Activated CD8-positive, alpha-beta T cell treated with anti-CD3 and anti-CD28 coated beads for 36 hours (primary cell): ENCODE results near the gene ZBTB11. TPM values are rescaled to one million over a fixed set of nuclear protein-coding genes. Genes with fewer than 3 reads are reported as not detected.

Experiments
- ATAC-seq: fragments of 200-7000 bp; cut with Tn5 transposase; one replicate; pipeline ENCODE4 v1.10.0; 2021; ENCODE audit warnings: mild to moderate bottlenecking, moderate library complexity
- CTCF ChIA-PET: fragments of 350-600 bp; sonication (Branson Sonifier 250); formaldehyde crosslinking; loops from one replicate; lab custom pipeline; 2021; ENCODE audit warnings: antibody characterized with exemption; lab: Charles Lee
- POLR2A ChIA-PET: fragments of 350-600 bp; sonication (Branson Sonifier 250); formaldehyde crosslinking; loops from one replicate; lab custom pipeline; 2021; ENCODE audit warnings: antibody characterized with exemption; lab: Charles Lee
- DNase-seq: peaks from one replicate; pipeline ENCODE4 v3.0.0-alpha.2; 2020
- H3K27ac Mint-ChIP-seq: one replicate; pipeline ENCODE4 v1.8.0; 2021; ENCODE audit warnings: mild to moderate bottlenecking, mixed read lengths
- H3K27me3 Mint-ChIP-seq: one replicate; pipeline ENCODE4 v1.8.0; 2021; ENCODE audit warnings: mixed read lengths
- H3K36me3 Mint-ChIP-seq: one replicate; pipeline ENCODE4 v1.8.0; 2021; ENCODE audit warnings: low read depth, mixed read lengths
- H3K4me1 Mint-ChIP-seq: one replicate; pipeline ENCODE4 v1.8.0; 2021; ENCODE audit warnings: low read depth, mixed read lengths
- H3K4me3 Mint-ChIP-seq: one replicate; pipeline ENCODE4 v1.8.0; 2021; ENCODE audit warnings: mild to moderate bottlenecking, moderate library complexity, mixed read lengths
- H3K9me3 Mint-ChIP-seq: one replicate; pipeline ENCODE4 v1.8.0; 2021; ENCODE audit warnings: mixed read lengths
- CTCF ChIP-seq: fragments of 200-600 bp; IDR thresholded peaks from one replicate; pipeline ENCODE4 v1.8.0; 2022; ENCODE audit warnings: antibody characterized with exemption, mild to moderate bottlenecking
- intact Hi-C: fragments of 100-400 bp; cut with micrococcal nuclease; formaldehyde crosslinking; loops from one replicate; pipeline ENCODE4 v1.10.0; 2022
- total RNA-seq, 2 experiments: library from RNA; stranded (reverse); gene quantifications; one replicate each; pipeline ENCODE4 v1.2.3, GENCODE V29; 2021

Gene ZBTB11
- total RNA-seq, 2 experiments from 2014 or later, result 28.5 to 29.6 TPM

GRCh38 chr3:101674518-101674917 lies 2.4 kb downstream of the ZBTB11 start:
- ChIA-PET CTCF (interaction anchor here (1.3 kb wide), 1 partner anchor 11 kb away, joined by 4 read pairs; no protein-coding TSS in a partner anchor), POLR2A (interaction anchor here (0.6 to 1.2 kb wide), 3 partner anchors 11 to 154 kb away, joined by 3 to 4 read pairs (median 3); partner anchors contain the start of genes PCNP and RPL24)
- H3K4me3 Mint-ChIP-seq, result peak overlapping the region; percentile 92
- peaks cover 45% of the 10 kb centered on the region for H3K36me3 Mint-ChIP-seq
- no peaks in the 10 kb centered on the region for H3K9me3 Mint-ChIP-seq
- no peak overlapping the region for H3K27ac Mint-ChIP-seq
- TF ChIP-seq CTCF, result no peak
- H3K27me3 Mint-ChIP-seq, result no peaks in the 10 kb centered on the region
- ATAC-seq (no peak), DNase-seq (no peak)
- peaks cover 40% of the 10 kb centered on the region for H3K4me1 Mint-ChIP-seq
- intact Hi-C loops, result no loop called here

GRCh38 chr3:101673953-101674352 lies 3.0 kb downstream of the ZBTB11 start:
- TF ChIP-seq CTCF, result no peak
- Mint-ChIP-seq H3K36me3 (peaks cover 47% of the 10 kb centered on the region), H3K4me3 (peak overlapping the region; percentile 50), H3K27me3 (no peaks in the 10 kb centered on the region), H3K4me1 (peaks cover 42% of the 10 kb centered on the region), H3K9me3 (no peaks in the 10 kb centered on the region), H3K27ac (no peak overlapping the region)
- CTCF ChIA-PET, result interaction anchor here (1.1 to 1.4 kb wide), 2 partner anchors 9 to 100 kb away, joined by 3 to 6 read pairs; partner anchors contain the start of gene PCNP
- DNase-seq, result no peak
- intact Hi-C loops, result no loop called here
- no peak for ATAC-seq
- POLR2A ChIA-PET, result interaction anchor here (0.6 to 1.2 kb wide), 5 partner anchors 14 to 103 kb away, joined by 3 to 4 read pairs (median 3); partner anchors contain the start of gene PCNP

- no peak for ATAC-seq
- no peak for DNase-seq
- peaks cover 47% of the 10 kb centered on the region for H3K36me3 Mint-ChIP-seq
- ChIA-PET POLR2A (interaction anchor here (0.7 kb wide), 1 partner anchor 13 kb away, joined by 3 read pairs; no protein-coding TSS in a partner anchor), CTCF (no interaction called here)
- intact Hi-C loops, result no loop called here
- no peak for TF ChIP-seq CTCF
- H3K27me3 Mint-ChIP-seq, result no peaks in the 10 kb centered on the region
- H3K27ac Mint-ChIP-seq, result peak overlapping the region; percentile 39
- H3K4me1 Mint-ChIP-seq, result peaks cover 35% of the 10 kb centered on the region
- no peak overlapping the region for H3K4me3 Mint-ChIP-seq
- H3K9me3 Mint-ChIP-seq, result no peaks in the 10 kb centered on the region
These were observed 5.9 kb downstream of the ZBTB11 start for GRCh38 chr3:101671014-101671413.

DNA sequence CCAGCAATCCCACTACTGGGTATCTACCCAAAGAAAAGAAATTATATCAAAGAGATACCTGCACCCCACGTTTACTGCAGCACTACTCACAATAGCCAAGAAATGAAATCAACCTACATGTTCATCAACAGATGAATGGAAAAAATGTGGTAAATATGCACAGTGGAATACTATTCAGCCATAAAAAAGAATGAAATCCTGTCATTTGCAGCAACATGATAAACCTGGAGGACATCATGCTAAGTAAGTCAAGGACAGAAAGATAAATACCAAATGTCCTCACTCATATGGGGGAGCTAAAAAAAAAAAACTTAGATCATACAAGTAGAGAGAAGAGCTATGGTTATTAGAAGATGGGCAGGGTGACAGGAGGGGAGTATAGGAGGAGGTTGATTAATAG lies 9.1 kb downstream of the ZBTB11 start:
- H3K27ac Mint-ChIP-seq, result no peak overlapping the region
- H3K9me3 Mint-ChIP-seq, result no peaks in the 10 kb centered on the region
- H3K36me3 Mint-ChIP-seq, result peaks cover 58% of the 10 kb centered on the region
- no peak for ATAC-seq
- TF ChIP-seq CTCF, result no peak
- no peaks in the 10 kb centered on the region for H3K27me3 Mint-ChIP-seq
- peaks cover 16% of the 10 kb centered on the region for H3K4me1 Mint-ChIP-seq
- intact Hi-C loops, result no loop called here
- CTCF ChIA-PET, result no interaction called here
- H3K4me3 Mint-ChIP-seq, result no peak overlapping the region
- POLR2A ChIA-PET, result no interaction called here
- DNase-seq, result no peak

GRCh38 chr3:101667331-101667730 lies 9.6 kb downstream of the ZBTB11 start:
- CTCF ChIA-PET, result no interaction called here
- no peak overlapping the region for H3K4me3 Mint-ChIP-seq
- no peak for TF ChIP-seq CTCF
- peaks cover 12% of the 10 kb centered on the region for H3K4me1 Mint-ChIP-seq
- H3K36me3 Mint-ChIP-seq, result peaks cover 55% of the 10 kb centered on the region
- H3K9me3 Mint-ChIP-seq, result no peaks in the 10 kb centered on the region
- intact Hi-C loops, result no loop called here
- ATAC-seq (no peak), DNase-seq (no peak)
- POLR2A ChIA-PET, result no interaction called here
- H3K27ac Mint-ChIP-seq, result no peak overlapping the region
- no peaks in the 10 kb centered on the region for H3K27me3 Mint-ChIP-seq
